ENCODE data around the gene GAMT.

Gene GAMT

GRCh38 chr19:1376415-1376805, 24.9 kb downstream of the GAMT start:
- no peak for DNase-seq (ENCODE audit: extremely low read depth, insufficient read length)
- no peak for TF ChIP-seq CTCF (IDR thresholded peaks at IDR 0.05; ENCODE audit: insufficient read depth, low read length, poor library complexity, severe bottlenecking)
- no peak overlapping the region for H3K4me3 ChIP-seq (replicated peaks; ENCODE audit: low read depth, low read length)
- no peaks in the 10 kb centered on the region for H3K27me3 ChIP-seq (replicated peaks; ENCODE audit: control insufficient read depth, insufficient read depth, low read length)
- peaks cover 12% of the 10 kb centered on the region for H3K36me3 ChIP-seq (ENCODE audit: control insufficient read depth, insufficient read depth, low read length)

DNA sequence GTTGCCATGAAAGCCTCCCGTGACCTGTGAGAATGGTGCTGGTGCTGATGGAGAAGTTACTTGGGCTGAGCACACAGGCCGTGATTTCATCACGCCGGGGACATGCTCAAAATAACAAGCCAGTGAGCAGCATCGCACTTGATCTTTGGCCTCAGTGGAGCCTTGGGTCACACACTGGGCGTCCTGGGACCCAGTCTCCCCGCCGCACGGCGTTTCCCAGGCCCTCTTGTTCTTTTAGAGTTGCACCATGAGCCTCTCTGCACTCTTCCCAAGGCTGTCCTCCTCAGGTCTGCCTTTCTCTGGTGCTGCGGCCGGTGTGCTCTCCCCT, 27.1 kb downstream of the GAMT start:
- Histone ChIP-seq H3K4me3 (replicated peaks; ENCODE audit: low read depth, low read length) (no peak overlapping the region), H3K36me3 (ENCODE audit: control insufficient read depth, insufficient read depth, low read length) (peaks cover 21% of the 10 kb centered on the region), H3K27me3 (replicated peaks; ENCODE audit: control insufficient read depth, insufficient read depth, low read length) (no peaks in the 10 kb centered on the region)
- DNase-seq (ENCODE audit: extremely low read depth, insufficient read length) = no peak
- TF ChIP-seq CTCF (IDR thresholded peaks at IDR 0.05; ENCODE audit: insufficient read depth, low read length, poor library complexity, severe bottlenecking) = no peak

GRCh38 chr19:1373534-1374249, 27.6 kb downstream of the GAMT start:
- H3K36me3 ChIP-seq (ENCODE audit: control insufficient read depth, insufficient read depth, low read length) = peaks cover 22% of the 10 kb centered on the region
- no peak for TF ChIP-seq CTCF (IDR thresholded peaks at IDR 0.05; ENCODE audit: insufficient read depth, low read length, poor library complexity, severe bottlenecking)
- H3K4me3 ChIP-seq (replicated peaks; ENCODE audit: low read depth, low read length) = no peak overlapping the region
- no peaks in the 10 kb centered on the region for H3K27me3 ChIP-seq (replicated peaks; ENCODE audit: control insufficient read depth, insufficient read depth, low read length)
- no peak for DNase-seq (ENCODE audit: extremely low read depth, insufficient read length)

GRCh38 chr19:1373042-1373533, 28.3 kb downstream of the GAMT start:
- no peak for DNase-seq (ENCODE audit: extremely low read depth, insufficient read length)
- Histone ChIP-seq H3K4me3 (replicated peaks; ENCODE audit: low read depth, low read length) (no peak overlapping the region), H3K27me3 (replicated peaks; ENCODE audit: control insufficient read depth, insufficient read depth, low read length) (no peaks in the 10 kb centered on the region), H3K36me3 (ENCODE audit: control insufficient read depth, insufficient read depth, low read length) (peaks cover 24% of the 10 kb centered on the region)
- TF ChIP-seq CTCF (IDR thresholded peaks at IDR 0.05; ENCODE audit: insufficient read depth, low read length, poor library complexity, severe bottlenecking) = no peak

- no peak overlapping the region for H3K4me3 ChIP-seq (replicated peaks; ENCODE audit: low read depth, low read length)
- no peak for DNase-seq (ENCODE audit: extremely low read depth, insufficient read length)
- peaks cover 24% of the 10 kb centered on the region for H3K36me3 ChIP-seq (ENCODE audit: control insufficient read depth, insufficient read depth, low read length)
- H3K27me3 ChIP-seq (replicated peaks; ENCODE audit: control insufficient read depth, insufficient read depth, low read length) = no peaks in the 10 kb centered on the region
- no peak for TF ChIP-seq CTCF (IDR thresholded peaks at IDR 0.05; ENCODE audit: insufficient read depth, low read length, poor library complexity, severe bottlenecking)
Observed at GRCh38 chr19:1370579-1371361, 30.6 kb downstream of the GAMT start.

All from GM06990 (cell line).